Nephron progenitor cell (in vitro differentiated cells): ENCODE data around the gene HAND2.
A peak's percentile ranks its signal among the peaks of the same experiment; 100 is the strongest.

Source experiments
- DNase-seq: peaks from one replicate; pipeline ENCODE4 v3.0.0; 2021
- H3K27ac Mint-ChIP-seq: 2 replicates; pipeline ENCODE4 v1.8.0; 2021; ENCODE audit warnings: mild to moderate bottlenecking, moderate library complexity, mixed read lengths
- H3K27me3 Mint-ChIP-seq: 2 replicates; pipeline ENCODE4 v1.8.0; 2021; ENCODE audit warnings: mild to moderate bottlenecking, low read depth, mixed read lengths; ENCODE audit not compliant: poor library complexity
- H3K36me3 Mint-ChIP-seq: 2 replicates; pipeline ENCODE4 v1.8.0; 2021; ENCODE audit warnings: low read depth, mixed read lengths
- H3K4me1 Mint-ChIP-seq: 2 replicates; pipeline ENCODE4 v1.8.0; 2021; ENCODE audit warnings: mixed read lengths
- H3K4me3 Mint-ChIP-seq: 2 replicates; pipeline ENCODE4 v1.8.0; 2021; ENCODE audit warnings: mild to moderate bottlenecking, moderate library complexity, mixed read lengths
- H3K9me3 Mint-ChIP-seq: 2 replicates; pipeline ENCODE4 v1.8.0; 2021; ENCODE audit warnings: mild to moderate bottlenecking, moderate library complexity, mixed read lengths
- TF ChIP-seq, protein P1 (sequence below): fragments of 200-600 bp; sonication (generic); IDR thresholded peaks from 2 replicates; pipeline ENCODE4 v1.5.0; 2021; ENCODE audit warnings: antibody characterized with exemption

HAND2 gene

DNA sequence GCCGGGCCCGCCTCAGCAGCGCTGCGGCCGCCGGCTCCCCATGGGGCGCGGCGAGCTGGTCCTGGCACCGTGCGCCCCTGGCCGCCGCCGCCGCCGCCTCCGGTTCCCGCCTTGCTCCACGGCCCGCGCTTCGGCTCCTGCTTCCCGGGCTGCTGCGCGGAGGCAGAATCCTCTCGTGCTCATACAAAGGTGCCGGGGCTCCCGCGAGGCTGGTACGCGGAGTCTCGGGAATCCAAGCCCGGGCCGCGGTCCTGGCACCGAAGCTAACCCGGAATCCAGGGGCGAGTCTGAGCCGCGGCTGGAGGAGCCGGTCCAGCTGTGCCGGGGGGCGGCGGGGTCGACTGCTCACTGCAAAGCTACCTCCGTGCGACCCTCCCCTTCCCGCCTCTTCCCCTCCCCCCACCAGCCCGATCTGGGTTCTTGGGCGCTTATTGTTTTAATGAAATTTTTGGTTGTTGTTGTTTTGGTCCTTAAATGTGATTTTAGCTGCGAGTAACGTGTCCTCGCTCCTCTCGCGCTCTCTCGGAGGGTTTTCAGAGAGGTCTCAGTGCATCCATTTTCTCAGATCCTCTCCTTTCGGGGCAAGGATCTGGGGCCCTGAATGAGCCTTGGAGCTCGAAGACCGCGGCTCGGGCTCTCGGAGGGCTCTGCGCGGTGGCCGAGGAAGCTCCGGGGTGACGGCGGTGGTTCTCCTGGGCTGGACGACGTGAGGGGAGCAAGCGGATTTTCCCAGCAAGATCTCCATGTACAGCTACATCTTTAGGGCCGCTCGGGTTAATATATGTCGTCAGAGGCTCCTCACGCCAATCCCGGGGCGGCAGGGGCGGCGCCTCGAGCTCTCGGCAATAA lies at the start of gene HAND2:
Gene HAND2 (minus strand): TSS at position 753 of the 849 bp plus-strand sequence. CDS start 940 bp downstream, outside the sequence.
- Mint-ChIP-seq H3K36me3 (no peaks in the 10 kb centered on the region), H3K4me3 (peak within 1 kb of the TSS; percentile 87), H3K4me1 (peaks cover 34% of the 10 kb centered on the region), H3K27ac (no peak within 1 kb of the TSS), H3K9me3 (peaks cover 3% of the 10 kb centered on the region), H3K27me3 (peaks cover 98% of the 10 kb centered on the region)
- DNase-seq, result peak; percentile 57
- TF ChIP-seq, protein P1, sequence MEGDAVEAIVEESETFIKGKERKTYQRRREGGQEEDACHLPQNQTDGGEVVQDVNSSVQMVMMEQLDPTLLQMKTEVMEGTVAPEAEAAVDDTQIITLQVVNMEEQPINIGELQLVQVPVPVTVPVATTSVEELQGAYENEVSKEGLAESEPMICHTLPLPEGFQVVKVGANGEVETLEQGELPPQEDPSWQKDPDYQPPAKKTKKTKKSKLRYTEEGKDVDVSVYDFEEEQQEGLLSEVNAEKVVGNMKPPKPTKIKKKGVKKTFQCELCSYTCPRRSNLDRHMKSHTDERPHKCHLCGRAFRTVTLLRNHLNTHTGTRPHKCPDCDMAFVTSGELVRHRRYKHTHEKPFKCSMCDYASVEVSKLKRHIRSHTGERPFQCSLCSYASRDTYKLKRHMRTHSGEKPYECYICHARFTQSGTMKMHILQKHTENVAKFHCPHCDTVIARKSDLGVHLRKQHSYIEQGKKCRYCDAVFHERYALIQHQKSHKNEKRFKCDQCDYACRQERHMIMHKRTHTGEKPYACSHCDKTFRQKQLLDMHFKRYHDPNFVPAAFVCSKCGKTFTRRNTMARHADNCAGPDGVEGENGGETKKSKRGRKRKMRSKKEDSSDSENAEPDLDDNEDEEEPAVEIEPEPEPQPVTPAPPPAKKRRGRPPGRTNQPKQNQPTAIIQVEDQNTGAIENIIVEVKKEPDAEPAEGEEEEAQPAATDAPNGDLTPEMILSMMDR, result no peak

DNA sequence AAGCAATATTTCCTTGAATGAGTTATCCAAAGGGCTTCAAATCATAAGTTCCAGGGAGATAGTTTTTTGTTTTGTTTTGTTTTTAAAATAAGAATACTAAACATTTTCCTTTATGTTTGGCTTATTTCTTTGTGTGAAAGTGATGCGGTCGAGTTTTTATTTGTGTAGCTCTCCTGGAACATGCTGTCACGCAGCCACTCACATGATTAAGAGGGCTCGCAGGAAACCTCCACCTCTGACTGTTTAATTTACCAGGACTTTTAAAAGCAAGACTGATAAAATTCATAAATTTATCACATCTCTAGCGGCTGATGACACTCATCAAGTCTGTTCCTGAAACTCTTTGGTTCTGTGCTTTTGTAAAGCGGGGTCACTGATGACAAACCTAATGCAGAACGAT lies 48.9 kb upstream of the HAND2 start:
- TF ChIP-seq, protein P1, result no peak
- no peak overlapping the region for H3K27ac Mint-ChIP-seq
- DNase-seq, result no peak
- H3K9me3 Mint-ChIP-seq, result no peaks in the 10 kb centered on the region
- no peak overlapping the region for H3K4me3 Mint-ChIP-seq
- H3K36me3 Mint-ChIP-seq, result no peaks in the 10 kb centered on the region
- peaks cover 11% of the 10 kb centered on the region for H3K4me1 Mint-ChIP-seq
- peaks cover 6% of the 10 kb centered on the region for H3K27me3 Mint-ChIP-seq

DNA sequence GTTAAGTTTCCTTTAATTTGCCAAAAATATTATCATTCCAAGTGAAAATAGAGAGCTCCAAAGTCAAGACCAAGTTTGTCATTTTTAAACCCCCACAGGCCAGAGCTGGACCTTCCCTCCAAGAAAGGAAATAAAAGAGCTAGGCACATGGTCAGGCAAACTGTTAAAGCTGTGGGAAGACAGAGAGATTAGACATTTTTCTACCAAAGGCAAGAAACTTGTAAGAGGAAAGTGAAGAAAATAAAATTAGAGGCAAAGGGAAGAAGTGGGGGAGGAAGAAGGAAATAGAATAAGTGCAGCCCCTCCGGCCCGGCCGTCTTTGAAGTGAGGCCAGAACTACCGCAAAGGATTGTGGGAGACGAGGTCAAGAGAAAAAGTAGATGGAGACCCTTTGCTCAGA lies 47.9 kb upstream of the HAND2 start:
- H3K4me1 Mint-ChIP-seq, result peaks cover 18% of the 10 kb centered on the region
- H3K27ac Mint-ChIP-seq, result no peak overlapping the region
- H3K27me3 Mint-ChIP-seq, result peaks cover 5% of the 10 kb centered on the region
- no peaks in the 10 kb centered on the region for H3K36me3 Mint-ChIP-seq
- H3K4me3 Mint-ChIP-seq, result no peak overlapping the region
- TF ChIP-seq, protein P1, result no peak
- DNase-seq, result no peak
- H3K9me3 Mint-ChIP-seq, result no peaks in the 10 kb centered on the region

DNA sequence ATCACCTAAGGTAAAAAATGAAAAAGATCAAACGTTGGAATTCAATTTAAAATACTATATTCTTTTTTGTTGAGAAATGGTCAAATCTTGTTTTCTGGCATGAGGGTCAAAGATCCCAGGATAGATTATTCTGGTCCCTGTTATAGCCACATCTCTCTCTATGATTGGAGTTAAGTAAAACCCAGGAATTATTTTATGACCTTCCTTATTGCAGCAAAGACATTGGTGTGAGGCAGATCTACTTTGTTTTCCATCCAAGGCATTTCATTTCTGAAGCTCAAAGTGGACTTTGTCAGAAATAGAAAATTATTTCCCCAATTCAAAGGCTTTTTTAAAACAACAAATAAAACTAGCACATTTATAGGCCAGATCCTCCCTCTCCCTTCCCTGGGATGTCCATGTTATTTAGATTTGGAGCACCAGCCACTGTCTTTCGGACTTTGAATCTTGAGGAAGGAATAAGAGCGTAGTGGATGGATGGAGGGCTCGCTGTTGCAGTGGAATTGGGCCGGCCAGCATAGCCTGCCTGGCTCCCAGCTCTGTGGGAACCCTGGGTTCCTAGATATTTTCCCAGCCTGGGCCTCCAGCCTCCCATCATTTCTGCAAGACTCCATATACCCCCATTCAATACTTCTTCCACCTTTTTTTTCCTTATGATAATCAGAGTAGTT lies 45.6 kb upstream of the HAND2 start:
- Mint-ChIP-seq H3K4me1 (peaks cover 18% of the 10 kb centered on the region), H3K9me3 (no peaks in the 10 kb centered on the region), H3K36me3 (no peaks in the 10 kb centered on the region), H3K27ac (no peak overlapping the region), H3K4me3 (no peak overlapping the region), H3K27me3 (no peaks in the 10 kb centered on the region)
- no peak for DNase-seq
- TF ChIP-seq, protein P1, result no peak

DNA sequence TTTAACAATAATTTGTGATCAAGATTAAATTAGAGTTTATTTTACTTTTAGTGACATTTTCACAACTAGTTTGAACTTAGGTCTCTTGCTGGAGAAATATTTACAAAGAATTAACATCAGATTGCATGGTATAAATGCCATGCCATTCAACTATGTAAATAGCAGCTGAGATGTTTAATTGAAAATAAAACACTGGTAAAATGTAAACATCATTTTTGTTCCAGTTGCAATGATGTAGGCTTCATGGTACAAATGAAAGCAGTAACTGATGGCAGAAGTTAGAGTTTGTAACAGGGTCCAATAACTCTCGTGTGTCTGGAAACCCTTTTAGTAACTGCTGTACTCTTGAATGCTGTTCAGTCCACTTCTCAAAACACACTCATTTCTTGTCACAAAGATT lies 43.7 kb upstream of the HAND2 start:
- Mint-ChIP-seq H3K36me3 (no peaks in the 10 kb centered on the region), H3K27me3 (no peaks in the 10 kb centered on the region), H3K4me1 (peaks cover 16% of the 10 kb centered on the region), H3K27ac (no peak overlapping the region), H3K4me3 (no peak overlapping the region), H3K9me3 (no peaks in the 10 kb centered on the region)
- no peak for DNase-seq
- TF ChIP-seq, protein P1, result no peak
